GM19351 (cell line): Measurements from ENCODE around the gene NAP1L1.

Experiments used
- ATAC-seq: cut with Tn5 transposase; IDR thresholded peaks from one replicate; pipeline ENCODE4 v1.9.1; 2021; ENCODE audit warnings: mild to moderate bottlenecking, moderate library complexity; ENCODE audit not compliant: unreplicated experiment

NAP1L1 gene

GRCh38 chr12:76084863-76085519 lies 506 bp upstream of the NAP1L1 start:
- ATAC-seq: peak; percentile 49

- ATAC-seq: no peak
These were observed 1.1 kb downstream of the NAP1L1 start for GRCh38 chr12:76083246-76083903.

- no peak for ATAC-seq
These were observed 2.6 kb downstream of the NAP1L1 start for GRCh38 chr12:76081909-76082308.

- no peak for ATAC-seq
These were observed 3.6 kb downstream of the NAP1L1 start for GRCh38 chr12:76080729-76081415.

GRCh38 chr12:76080017-76080728 lies 4.3 kb downstream of the NAP1L1 start:
- no peak for ATAC-seq

- ATAC-seq: no peak
These were observed 5.7 kb downstream of the NAP1L1 start for GRCh38 chr12:76078748-76079147.

GRCh38 chr12:76075448-76075847 lies 9.0 kb downstream of the NAP1L1 start:
- ATAC-seq: no peak

GRCh38 chr12:76074701-76075336 lies 9.7 kb downstream of the NAP1L1 start:
- ATAC-seq: no peak

GRCh38 chr12:76073561-76073960 lies 10.9 kb downstream of the NAP1L1 start:
- ATAC-seq: no peak

GRCh38 chr12:76072568-76072967 lies 11.9 kb downstream of the NAP1L1 start:
- ATAC-seq: no peak

GRCh38 chr12:76069339-76069738 lies 15.1 kb downstream of the NAP1L1 start:
- ATAC-seq: no peak

GRCh38 chr12:76065917-76066316 lies 18.6 kb downstream of the NAP1L1 start:
- ATAC-seq: no peak

- ATAC-seq: no peak
These were observed 19.6 kb downstream of the NAP1L1 start for GRCh38 chr12:76064904-76065303.

GRCh38 chr12:76060111-76060510 lies 24.4 kb downstream of the NAP1L1 start:
- ATAC-seq: no peak

- no peak for ATAC-seq
These were observed 27.2 kb downstream of the NAP1L1 start for GRCh38 chr12:76057326-76057725.

GRCh38 chr12:76055393-76055792 lies 29.1 kb downstream of the NAP1L1 start:
- ATAC-seq: no peak

- no peak for ATAC-seq
These were observed 34.8 kb downstream of the NAP1L1 start for GRCh38 chr12:76049575-76050251.

GRCh38 chr12:76047742-76048141 lies 36.7 kb downstream of the NAP1L1 start:
- ATAC-seq: no peak

- no peak for ATAC-seq
These were observed 37.4 kb downstream of the NAP1L1 start for GRCh38 chr12:76047060-76047459.

- no peak for ATAC-seq
These were observed 41.1 kb downstream of the NAP1L1 start for GRCh38 chr12:76043377-76043776.
